Natural killer cell (primary cell): Measurements from ENCODE around the gene HTR3B. TPM values are rescaled to one million over a fixed set of nuclear protein-coding genes. Genes with fewer than 3 reads are reported as not detected.
"Not testable (repeated sequence)": the region's sequence is repeated elsewhere in the genome, so short reads cannot be mapped to it uniquely, and the experiment has no call there.

Source experiments
- ATAC-seq, 3 donors: fragments of 150-1000 bp in 2 of 3; fragments of 200-7000 bp in 1 of 3; cut with Tn5 transposase; 1 replicate in 1 of 3; 2 replicates in 2 of 3; pipeline ENCODE4 v1.10.0; 2021; ENCODE audit warnings: mild to moderate bottlenecking in 2 of 3, moderate library complexity in 2 of 3
- DNase-seq, 2 donors: peaks; one replicate each; pipeline versions ENCODE4 v3.0.0 to v3.0.0-alpha.2; 2013 to 2021; ENCODE audit warnings: mixed read lengths in 1 of 2
- H3K27ac ChIP-seq: one replicate; pipeline ENCODE4 v1.5.1; 2013; ENCODE audit warnings: mild to moderate bottlenecking, low read length
- H3K27me3 ChIP-seq: one replicate; pipeline ENCODE4 v1.6.1; 2013; ENCODE audit warnings: low read length; ENCODE audit not compliant: control insufficient read depth, insufficient read depth
- H3K36me3 ChIP-seq: one replicate; pipeline ENCODE4 v1.6.1; 2013; ENCODE audit warnings: low read length; ENCODE audit not compliant: control insufficient read depth, insufficient read depth
- H3K4me1 ChIP-seq: one replicate; pipeline ENCODE4 v1.6.1; 2013; ENCODE audit warnings: low read length; ENCODE audit not compliant: control insufficient read depth, insufficient read depth
- H3K4me3 ChIP-seq: one replicate; pipeline ENCODE4 v1.5.1; 2013; ENCODE audit warnings: low read length
- H3K9me3 ChIP-seq: one replicate; pipeline ENCODE4 v1.6.1; 2013; ENCODE audit warnings: low read length; ENCODE audit not compliant: control insufficient read depth, insufficient read depth
- H3K27ac Mint-ChIP-seq, 2 donors: one replicate each; pipeline ENCODE4 v1.8.0; 2022; ENCODE audit warnings: mild to moderate bottlenecking in 2 of 2, mixed read lengths in 2 of 2, moderate library complexity in 1 of 2
- H3K27me3 Mint-ChIP-seq, 2 donors: one replicate each; pipeline ENCODE4 v1.8.0; 2022; ENCODE audit warnings: low read depth in 2 of 2, mixed read lengths in 2 of 2
- H3K36me3 Mint-ChIP-seq: one replicate; pipeline ENCODE4 v1.8.0; 2022; ENCODE audit warnings: mixed read lengths
- H3K4me1 Mint-ChIP-seq, 2 donors: one replicate each; pipeline ENCODE4 v1.8.0; 2022; ENCODE audit warnings: mixed read lengths in 2 of 2
- H3K4me3 Mint-ChIP-seq: one replicate; pipeline ENCODE4 v1.8.0; 2022; ENCODE audit warnings: mild to moderate bottlenecking, moderate library complexity, mixed read lengths
- H3K9me3 Mint-ChIP-seq, 2 donors: one replicate each; pipeline ENCODE4 v1.8.0; 2022; ENCODE audit warnings: mixed read lengths in 2 of 2
- CTCF ChIP-seq: fragments of 200-600 bp; IDR thresholded peaks from one replicate; pipeline ENCODE4 v1.8.0; 2022; ENCODE audit warnings: antibody characterized with exemption
- WGBS: methylation state at CpG from one replicate; pipeline ENCODE4 v1.1.7; 2013; ENCODE audit warnings: missing lambda C conversion rate; ENCODE audit not compliant: insufficient coverage; 5-methylcytosine and 5-hydroxymethylcytosine counted together
- intact Hi-C: fragments of 100-400 bp; cut with micrococcal nuclease; formaldehyde crosslinking; loops from one replicate; pipeline ENCODE4 v1.14.2; 2022
- total RNA-seq, 4 donors: library from RNA; stranded (reverse); fragments of 120-200 nt in 1 of 4; gene quantifications; one replicate each; pipeline versions ENCODE4 v1.2.3 to v1.2.4, GENCODE V29; 2013 to 2022

The HTR3B gene
- total RNA-seq, 3 donors from 2014 or later (not counting 1 experiment from before 2014, with no cell fraction given), result not detected

GRCh38 chr11:113937918-113938317 is 33.3 kb downstream of the HTR3B start:
- no peak overlapping the region for H3K4me3 ChIP-seq
- ATAC-seq, result no peak
- no peaks in the 10 kb centered on the region for H3K4me1 ChIP-seq
- H3K27me3 ChIP-seq, result no peaks in the 10 kb centered on the region
- WGBS, result 63% methylated on average over 3 of the region's 3 CpGs
- Mint-ChIP-seq H3K4me3 (no peak overlapping the region), H3K36me3 (no peaks in the 10 kb centered on the region), H3K27ac (no peak overlapping the region), H3K27me3 (peaks cover 16 to 22% of the 10 kb centered on the region in 2 donors), H3K4me1 (no peaks in the 10 kb centered on the region), H3K9me3 (no peaks in the 10 kb centered on the region)
- intact Hi-C loops, result no loop called here
- H3K9me3 ChIP-seq, result no peaks in the 10 kb centered on the region
- no peak for TF ChIP-seq CTCF
- no peaks in the 10 kb centered on the region for H3K36me3 ChIP-seq
- no peak overlapping the region for H3K27ac ChIP-seq
- DNase-seq, result no peak

- no peak for ATAC-seq
- no peak for DNase-seq
- Histone ChIP-seq H3K9me3 (no peaks in the 10 kb centered on the region), H3K4me1 (peaks cover under 1% of the 10 kb centered on the region), H3K27ac (no peak overlapping the region), H3K4me3 (no peak overlapping the region), H3K36me3 (no peaks in the 10 kb centered on the region), H3K27me3 (no peaks in the 10 kb centered on the region)
- H3K9me3 Mint-ChIP-seq, result no peaks in the 10 kb centered on the region
- TF ChIP-seq CTCF, result no peak
- 83% methylated on average over 2 of the region's 8 CpGs for WGBS
- H3K27ac Mint-ChIP-seq, result no peak overlapping the region
- no peak overlapping the region for H3K4me3 Mint-ChIP-seq
- no peaks in the 10 kb centered on the region for H3K36me3 Mint-ChIP-seq
- H3K4me1 Mint-ChIP-seq, result no peaks in the 10 kb centered on the region
- intact Hi-C loops, result no loop called here
- H3K27me3 Mint-ChIP-seq, result peaks cover 6% of the 10 kb centered on the region in 2 donors
Observed at GRCh38 chr11:113942256-113942655, 37.7 kb downstream of the HTR3B start.

- DNase-seq, ATAC-seq, H3K36me3 ChIP-seq, H3K4me3 ChIP-seq, H3K36me3 Mint-ChIP-seq, H3K27ac Mint-ChIP-seq, H3K9me3 Mint-ChIP-seq, H3K4me3 Mint-ChIP-seq, H3K4me1 ChIP-seq, H3K9me3 ChIP-seq, H3K4me1 Mint-ChIP-seq, intact Hi-C loops, H3K27me3 ChIP-seq, H3K27ac ChIP-seq: not testable (repeated sequence)
- 67% methylated on average over 1 of the region's 2 CpGs for whole genome bisulfite sequencing
- peaks cover 4 to 14% of the 10 kb centered on the region in 2 donors for H3K27me3 Mint-ChIP-seq
Observed at GRCh38 chr11:113946162-113946561, 41.6 kb downstream of the HTR3B start.

- no peak overlapping the region for H3K27ac ChIP-seq
- Mint-ChIP-seq H3K9me3 (no peaks in the 10 kb centered on the region), H3K27me3 (peaks cover 11 to 23% of the 10 kb centered on the region in 2 donors), H3K4me1 (no peaks in the 10 kb centered on the region), H3K4me3 (no peak overlapping the region), H3K27ac (no peak overlapping the region), H3K36me3 (no peaks in the 10 kb centered on the region)
- peaks cover 3% of the 10 kb centered on the region for H3K4me1 ChIP-seq
- 0% methylated on average over 1 of the region's 4 CpGs for WGBS
- no peaks in the 10 kb centered on the region for H3K9me3 ChIP-seq
- no peak overlapping the region for H3K4me3 ChIP-seq
- no peak for DNase-seq
- TF ChIP-seq CTCF, result no peak
- intact Hi-C loops, result no loop called here
- no peak for ATAC-seq
- H3K27me3 ChIP-seq, result no peaks in the 10 kb centered on the region
- H3K36me3 ChIP-seq, result no peaks in the 10 kb centered on the region
Observed at GRCh38 chr11:113947994-113948393, 43.4 kb downstream of the HTR3B start.
